Colonic mucosa (tissue), 4 donors: Measurements from ENCODE around the gene SFRP2. TPM values are rescaled to one million over a fixed set of nuclear protein-coding genes. Genes with fewer than 3 reads are reported as not detected.

Experiments used
- DNase-seq: peaks from one replicate; pipeline ENCODE4 v3.0.0-alpha.2; 2020
- H3K27ac ChIP-seq: fragments of 200-600 bp; one replicate; pipeline ENCODE4 v1.8.0; 2021
- H3K27me3 ChIP-seq: fragments of 200-600 bp; one replicate; pipeline ENCODE4 v1.8.0; 2021
- H3K36me3 ChIP-seq: fragments of 200-600 bp; one replicate; pipeline ENCODE4 v1.8.0; 2021
- H3K4me1 ChIP-seq: fragments of 200-600 bp; one replicate; pipeline ENCODE4 v1.8.0; 2021; ENCODE audit warnings: mild to moderate bottlenecking
- H3K4me3 ChIP-seq: fragments of 200-600 bp; one replicate; pipeline ENCODE4 v1.8.0; 2021
- H3K9ac ChIP-seq, 2 donors: one replicate each; pipeline ENCODE4 v1.7.0; 2013; ENCODE audit warnings: control low read depth in 2 of 2, low read depth in 2 of 2, low read length in 2 of 2
- H3K9me3 ChIP-seq: fragments of 200-600 bp; one replicate; pipeline ENCODE4 v1.8.0; 2021
- intact Hi-C: fragments of 100-400 bp; cut with DNase I; formaldehyde crosslinking; loops from one replicate; pipeline ENCODE4 v1.14.1; 2022
- total RNA-seq, 2 donors: library from RNA; stranded (reverse); fragmentation: NEBNext Ultra II Directional in 1 of 2; extraction: Animal tissue kit (Norgen Biotek cat#: 25700) in 1 of 2; gene quantifications; one replicate each; pipeline ENCODE4 v1.2.1, GENCODE V29; 2021
- TF ChIP-seq, protein P1 (sequence below): fragments of 200-600 bp; IDR thresholded peaks from one replicate; pipeline ENCODE4 v1.8.0; 2022; ENCODE audit warnings: antibody characterized with exemption, mild to moderate bottlenecking
- donor health status: healthy.
- donor health status: DM: no; HTN: no; CAD: no.
- donor health status: DM: no; HTN: no; CAD: no.

The SFRP2 gene
- total RNA-seq, 2 donors from 2014 or later = 8.7 to 36.2 TPM

DNA sequence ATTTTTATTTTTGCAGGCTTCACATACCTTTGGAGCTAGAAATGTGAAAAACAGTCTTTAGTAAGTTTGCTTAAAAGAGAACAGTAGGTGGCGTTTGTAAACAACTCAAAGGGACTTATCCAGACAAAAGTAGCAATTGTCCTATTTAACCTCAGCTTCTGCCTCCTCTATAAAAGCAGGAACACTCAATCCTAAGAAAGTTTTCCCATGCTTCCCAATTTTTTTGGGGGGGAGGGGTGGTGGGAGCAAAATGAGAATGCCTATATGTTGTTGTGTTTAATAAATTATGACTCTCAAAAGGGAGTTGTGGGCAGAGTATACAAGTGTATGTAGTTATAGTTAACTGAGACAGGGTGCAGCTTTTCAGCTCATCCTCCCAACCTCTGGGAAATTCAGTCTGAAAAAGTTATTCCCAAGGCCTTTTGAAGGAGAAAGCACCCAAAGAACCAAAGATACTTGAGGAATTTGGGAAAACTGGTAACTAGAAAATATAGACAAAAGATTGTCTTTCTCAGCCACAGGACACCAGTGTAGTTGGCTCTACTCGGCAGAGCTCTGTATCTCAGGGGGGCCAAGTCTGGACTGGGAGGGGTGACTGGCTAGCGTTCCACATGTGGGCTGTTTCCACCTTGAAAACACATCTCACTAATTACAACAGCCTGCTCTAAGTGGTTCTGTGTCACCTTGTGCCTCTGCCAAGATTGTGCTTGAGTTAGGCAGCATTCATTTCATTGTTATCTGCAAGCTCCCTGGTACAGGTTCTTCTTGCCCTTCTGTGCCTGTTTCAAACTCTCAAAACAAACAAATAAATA is 2.8 kb downstream of the SFRP2 start:
- Histone ChIP-seq H3K27me3 (peaks cover 40% of the 10 kb centered on the region), H3K9me3 (no peaks in the 10 kb centered on the region), H3K36me3 (no peaks in the 10 kb centered on the region), H3K4me3 (no peak overlapping the region), H3K4me1 (no peaks in the 10 kb centered on the region), H3K27ac (no peak overlapping the region), H3K9ac (no peak overlapping the region)
- TF ChIP-seq, protein P1, sequence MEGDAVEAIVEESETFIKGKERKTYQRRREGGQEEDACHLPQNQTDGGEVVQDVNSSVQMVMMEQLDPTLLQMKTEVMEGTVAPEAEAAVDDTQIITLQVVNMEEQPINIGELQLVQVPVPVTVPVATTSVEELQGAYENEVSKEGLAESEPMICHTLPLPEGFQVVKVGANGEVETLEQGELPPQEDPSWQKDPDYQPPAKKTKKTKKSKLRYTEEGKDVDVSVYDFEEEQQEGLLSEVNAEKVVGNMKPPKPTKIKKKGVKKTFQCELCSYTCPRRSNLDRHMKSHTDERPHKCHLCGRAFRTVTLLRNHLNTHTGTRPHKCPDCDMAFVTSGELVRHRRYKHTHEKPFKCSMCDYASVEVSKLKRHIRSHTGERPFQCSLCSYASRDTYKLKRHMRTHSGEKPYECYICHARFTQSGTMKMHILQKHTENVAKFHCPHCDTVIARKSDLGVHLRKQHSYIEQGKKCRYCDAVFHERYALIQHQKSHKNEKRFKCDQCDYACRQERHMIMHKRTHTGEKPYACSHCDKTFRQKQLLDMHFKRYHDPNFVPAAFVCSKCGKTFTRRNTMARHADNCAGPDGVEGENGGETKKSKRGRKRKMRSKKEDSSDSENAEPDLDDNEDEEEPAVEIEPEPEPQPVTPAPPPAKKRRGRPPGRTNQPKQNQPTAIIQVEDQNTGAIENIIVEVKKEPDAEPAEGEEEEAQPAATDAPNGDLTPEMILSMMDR = peak; percentile 18
- intact Hi-C loops = loop anchor here (10.0 kb wide), 1 partner anchor 569 kb away; no protein-coding TSS in a partner anchor
- DNase-seq = no peak

DNA sequence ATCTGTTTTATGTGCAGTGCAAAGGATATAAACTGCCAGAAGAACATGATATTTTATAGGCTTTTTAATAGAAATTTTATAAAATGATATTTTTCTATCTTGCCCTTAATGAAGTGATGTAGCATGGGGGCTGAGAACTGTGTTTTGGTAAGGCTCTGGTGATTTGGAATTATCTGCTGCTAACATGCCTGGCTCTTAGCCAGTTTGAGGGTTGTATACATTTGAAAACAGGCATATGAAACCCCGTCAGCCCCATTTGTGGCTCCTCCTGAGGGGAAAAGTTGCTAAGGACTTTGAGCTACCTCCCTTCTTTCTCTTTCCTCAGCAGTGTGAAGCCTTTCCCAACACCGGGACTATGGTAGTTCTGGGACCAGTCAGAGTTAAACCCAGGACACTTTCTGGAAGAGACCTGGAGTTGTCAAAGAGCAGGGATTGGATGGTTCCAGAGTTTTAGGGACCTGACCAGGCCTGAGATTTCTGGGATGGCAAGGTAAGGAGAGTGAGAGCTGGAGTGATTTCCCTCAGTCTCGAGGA is 4.7 kb downstream of the SFRP2 start:
- intact Hi-C loops = loop anchor here (10.0 kb wide), 1 partner anchor 571 kb away; no protein-coding TSS in a partner anchor
- no peaks in the 10 kb centered on the region for H3K4me1 ChIP-seq
- TF ChIP-seq, protein P1 = no peak
- no peak overlapping the region for H3K9ac ChIP-seq
- no peak overlapping the region for H3K27ac ChIP-seq
- peaks cover 27% of the 10 kb centered on the region for H3K27me3 ChIP-seq
- H3K9me3 ChIP-seq = no peaks in the 10 kb centered on the region
- no peak for DNase-seq
- no peaks in the 10 kb centered on the region for H3K36me3 ChIP-seq
- no peak overlapping the region for H3K4me3 ChIP-seq

DNA sequence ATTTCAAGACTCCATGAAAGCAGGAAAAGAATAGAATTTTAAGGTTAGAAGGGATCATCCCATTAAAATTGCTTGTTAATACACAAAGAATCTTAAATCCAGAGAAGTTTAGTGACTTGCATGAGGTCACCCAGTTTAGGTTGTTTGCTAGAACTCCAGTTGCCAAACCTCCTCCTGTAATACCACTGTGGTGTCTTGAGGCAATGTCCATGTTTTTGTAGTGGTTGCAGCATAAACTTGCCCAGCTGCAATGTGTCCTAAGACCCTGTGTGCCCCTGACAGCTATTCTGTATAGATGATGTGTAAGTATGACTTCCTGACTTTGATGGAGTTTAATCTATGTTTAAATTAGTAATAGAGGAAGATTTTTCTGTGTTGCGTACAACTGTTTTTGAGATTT is 6.3 kb downstream of the SFRP2 start:
- Histone ChIP-seq H3K27ac (no peak overlapping the region), H3K27me3 (peaks cover 10% of the 10 kb centered on the region), H3K4me3 (no peak overlapping the region), H3K4me1 (no peaks in the 10 kb centered on the region), H3K9me3 (no peaks in the 10 kb centered on the region), H3K9ac (no peak overlapping the region), H3K36me3 (no peaks in the 10 kb centered on the region)
- no peak for DNase-seq
- intact Hi-C loops = loop anchor here (10.0 kb wide), 1 partner anchor 572 kb away; no protein-coding TSS in a partner anchor
- TF ChIP-seq, protein P1 = no peak

DNA sequence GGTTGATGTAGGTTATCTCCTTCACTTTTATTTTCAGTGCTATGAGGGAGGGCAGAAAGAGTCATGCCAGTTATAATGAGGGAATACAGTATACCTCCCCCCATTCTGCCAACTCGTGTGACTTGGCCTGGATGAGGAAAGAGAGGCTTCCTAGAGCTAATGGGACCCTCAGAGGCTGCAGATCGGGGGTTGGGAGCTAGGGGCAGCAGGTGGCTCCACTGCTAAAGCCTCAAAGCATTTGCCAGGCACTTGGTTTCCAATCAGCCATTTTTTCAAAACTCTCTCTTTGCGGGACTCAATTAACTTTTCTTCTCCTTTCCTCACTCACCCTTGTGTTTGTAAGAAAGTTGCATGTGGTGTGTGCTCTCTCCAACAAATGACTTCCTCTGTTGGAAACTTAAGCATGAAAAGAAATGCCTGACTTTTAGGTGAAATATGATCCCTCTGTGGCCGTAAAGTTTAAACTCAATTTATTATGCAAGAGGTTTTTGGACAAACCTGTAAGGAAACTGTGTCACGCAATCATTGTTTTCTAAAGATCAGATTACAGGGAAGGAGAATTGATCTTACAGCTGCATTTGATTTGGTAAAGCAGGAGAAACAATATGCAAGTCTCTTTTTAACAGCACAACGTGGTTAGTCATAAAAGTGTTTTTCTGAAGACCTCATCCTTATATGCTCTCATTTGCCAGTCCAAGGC is 7.0 kb downstream of the SFRP2 start:
- no peak overlapping the region for H3K4me3 ChIP-seq
- no peak for DNase-seq
- intact Hi-C loops = loop anchor here (10.0 kb wide), 1 partner anchor 573 kb away; no protein-coding TSS in a partner anchor
- peaks cover 9% of the 10 kb centered on the region for H3K27me3 ChIP-seq
- H3K4me1 ChIP-seq = no peaks in the 10 kb centered on the region
- TF ChIP-seq, protein P1 = no peak
- H3K27ac ChIP-seq = no peak overlapping the region
- no peaks in the 10 kb centered on the region for H3K36me3 ChIP-seq
- H3K9ac ChIP-seq = no peak overlapping the region
- H3K9me3 ChIP-seq = no peaks in the 10 kb centered on the region

DNA sequence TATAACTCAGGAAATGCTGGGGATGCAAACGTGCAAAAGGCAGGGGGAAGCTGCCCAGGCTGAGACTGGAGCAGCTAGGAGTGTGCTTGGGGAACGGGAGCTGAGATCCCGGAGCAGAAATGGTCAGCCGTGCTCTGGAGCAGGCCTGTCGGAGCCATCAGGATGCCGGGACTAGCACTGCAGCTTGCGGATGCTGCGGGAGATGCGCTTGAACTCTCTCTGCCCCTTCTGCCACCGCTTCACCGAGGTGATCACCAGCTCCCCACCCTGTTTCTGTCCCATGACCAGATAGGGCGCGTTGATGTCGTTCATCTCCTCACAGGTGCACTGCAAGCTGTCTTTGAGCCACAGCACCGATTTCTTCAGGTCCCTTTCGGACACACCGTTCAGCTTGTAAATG is 7.6 kb downstream of the SFRP2 start:
- Histone ChIP-seq H3K27me3 (peaks cover 5% of the 10 kb centered on the region), H3K4me1 (no peaks in the 10 kb centered on the region), H3K36me3 (no peaks in the 10 kb centered on the region), H3K4me3 (no peak overlapping the region), H3K9ac (no peak overlapping the region), H3K27ac (no peak overlapping the region), H3K9me3 (no peaks in the 10 kb centered on the region)
- intact Hi-C loops = loop anchor here (10.0 kb wide), 1 partner anchor 574 kb away; no protein-coding TSS in a partner anchor
- no peak for DNase-seq
- TF ChIP-seq, protein P1 = no peak
